Kidney (tissue), 14 donors: Measurements from ENCODE around the gene ZNF615. TPM values are rescaled to one million over a fixed set of nuclear protein-coding genes. Genes with fewer than 3 reads are reported as not detected.
A peak's percentile ranks its signal among the peaks of the same experiment; 100 is the strongest.
"Not testable (repeated sequence)": the region's sequence is repeated elsewhere in the genome, so short reads cannot be mapped to it uniquely, and the experiment has no call there.

Experiments used
- DNase-seq, 5 donors: peaks; one replicate each; pipeline ENCODE4 v3.0.0-alpha.2; 2013 to 2020
- FAIRE-seq: peaks from 2 replicates; lab custom pipeline; 2012; peaks lifted over from hg19 to GRCh38; lab: Jason Lieb, UNC
- H3K27ac ChIP-seq, 2 donors: one replicate each; pipeline ENCODE4 v1.7.0; 2013; ENCODE audit warnings: low read depth in 2 of 2, low read length in 2 of 2, inconsistent platforms in 1 of 2
- H3K27me3 ChIP-seq: one replicate; pipeline ENCODE4 v1.7.1; 2013; ENCODE audit warnings: low read length, inconsistent platforms; ENCODE audit not compliant: control insufficient read depth, insufficient read depth
- H3K36me3 ChIP-seq, 3 donors: one replicate each; pipeline versions ENCODE4 v1.7.0 to v1.7.1; 2013; ENCODE audit warnings: low read length in 3 of 3, control low read depth in 1 of 3, inconsistent platforms in 1 of 3; ENCODE audit not compliant: insufficient read depth in 3 of 3, control insufficient read depth in 2 of 3
- H3K4me1 ChIP-seq, 3 donors: one replicate each; pipeline versions ENCODE4 v1.7.0 to v1.7.1; 2013; ENCODE audit warnings: low read length in 3 of 3, inconsistent platforms in 1 of 3, low read depth in 1 of 3; ENCODE audit not compliant: control insufficient read depth in 2 of 3, insufficient read depth in 2 of 3
- H3K4me3 ChIP-seq, 3 donors: one replicate each; pipeline versions ENCODE4 v1.7.0 to v1.8.1; 2013; ENCODE audit warnings: low read length in 3 of 3, control low read depth in 1 of 3, inconsistent platforms in 1 of 3
- H3K9ac ChIP-seq, 3 donors: one replicate each; pipeline versions ENCODE4 v1.7.0 to v1.7.1; 2013; ENCODE audit warnings: low read length in 3 of 3, control low read depth in 1 of 3, inconsistent platforms in 1 of 3
- H3K9me3 ChIP-seq, 3 donors: one replicate each; pipeline versions ENCODE4 v1.7.0 to v1.7.1; 2013; ENCODE audit warnings: low read length in 3 of 3, control low read depth in 1 of 3, inconsistent platforms in 1 of 3; ENCODE audit not compliant: control insufficient read depth in 2 of 3, insufficient read depth in 1 of 3
- CTCF ChIP-seq: IDR thresholded peaks from 3 replicates; pipeline ENCODE4 v1.5.1; 2012; ENCODE audit warnings: mild to moderate bottlenecking, moderate library complexity, borderline replicate concordance; ENCODE audit not compliant: insufficient read depth; ENCODE audit errors: extremely low read depth
- intact Hi-C: fragments of 100-400 bp; cut with DNase I; formaldehyde crosslinking; loops from one replicate; pipeline ENCODE4 v1.11.1; 2022
- polyA plus RNA-seq: library from polyadenylated mRNA; stranded (reverse); fragments of 350-450 nt; fragmentation: Illumina TruSeq; extraction: RNeasy Lipid Tissue Mini Kit (QIAGEN cat#74804); gene quantifications from one replicate; pipeline ENCODE4 v1.2.3, GENCODE V29; 2014; ENCODE audit warnings: low read depth, low replicate concordance; ENCODE audit not compliant: insufficient read depth
- total RNA-seq: library from RNA; stranded (reverse); fragmentation: NEBNext Ultra II Directional; extraction: Animal tissue kit (Norgen Biotek cat#: 25700); gene quantifications from one replicate; pipeline ENCODE4 v1.2.1, GENCODE V29; 2021
- donor health status: control.
- donor health status: control.
- donor health status: control.
- donor health status: control.
- donor health status: control.
- donor health status: DM: yes; HTN: yes; CAD: no.
- donor health status: Normal renal cell carcinoma (clear cell type).

Gene ZNF615
- total and polyA plus RNA-seq, 2 donors from 2014 or later: 5.3 to 15.3 TPM

- peaks cover 0 to 11% (median 6%) of the 10 kb centered on the region in 3 donors for H3K9me3 ChIP-seq
- H3K4me1 ChIP-seq: peaks cover 0 to 6% (median 2%) of the 10 kb centered on the region in 3 donors
- no peak for TF ChIP-seq CTCF
- H3K36me3 ChIP-seq: peaks cover 0 to 7% (median 6%) of the 10 kb centered on the region in 3 donors
- H3K27me3 ChIP-seq: no peaks in the 10 kb centered on the region
- no peak overlapping the region for H3K4me3 ChIP-seq
- H3K27ac ChIP-seq: no peak overlapping the region
- FAIRE-seq: no peak
- DNase-seq: no peak
- intact Hi-C loops: no loop called here
- H3K9ac ChIP-seq: no peak overlapping the region
Observed at GRCh38 chr19:51983361-51983760, 24.6 kb downstream of the ZNF615 start.

- H3K27me3 ChIP-seq, FAIRE-seq, H3K4me3 ChIP-seq, H3K9ac ChIP-seq, H3K4me1 ChIP-seq, intact Hi-C loops, H3K36me3 ChIP-seq, H3K27ac ChIP-seq, DNase-seq: not testable (repeated sequence)
- H3K9me3 ChIP-seq: peaks cover 0 to 24% (median 8%) of the 10 kb centered on the region in 3 donors
Observed at GRCh38 chr19:51980926-51981325, 27.1 kb downstream of the ZNF615 start.

GRCh38 chr19:51980116-51980736, 27.8 kb downstream of the ZNF615 start:
- no peak overlapping the region for H3K9ac ChIP-seq
- no peak overlapping the region for H3K27ac ChIP-seq
- H3K9me3 ChIP-seq: peaks cover 0 to 27% (median 8%) of the 10 kb centered on the region in 3 donors
- no peak for TF ChIP-seq CTCF
- H3K4me3 ChIP-seq: no peak overlapping the region
- DNase-seq (no peak), FAIRE-seq (no peak)
- intact Hi-C loops: no loop called here
- no peaks in the 10 kb centered on the region for H3K27me3 ChIP-seq
- peaks cover 0 to 2% (median 2%) of the 10 kb centered on the region in 3 donors for H3K4me1 ChIP-seq
- peaks cover 0 to 7% (median 6%) of the 10 kb centered on the region in 3 donors for H3K36me3 ChIP-seq

GRCh38 chr19:51978882-51979281, 29.1 kb downstream of the ZNF615 start:
- Histone ChIP-seq H3K9me3 (peaks cover 0 to 39% (median 13%) of the 10 kb centered on the region in 3 donors), H3K4me3 (peak overlapping the region in 1 of 3 donors; percentile 2), H3K9ac (no peak overlapping the region), H3K4me1 (peaks cover 0 to 2% (median 0%) of the 10 kb centered on the region in 3 donors), H3K36me3 (peaks cover 3 to 16% (median 6%) of the 10 kb centered on the region in 3 donors), H3K27me3 (no peaks in the 10 kb centered on the region), H3K27ac (no peak overlapping the region)
- no peak for DNase-seq
- no peak for FAIRE-seq
- TF ChIP-seq CTCF: no peak
- intact Hi-C loops: no loop called here
